Measurements from ENCODE around the gene CTXN1.
A peak's percentile ranks its signal among the peaks of the same experiment; 100 is the strongest.
"Not testable (repeated sequence)": the region's sequence is repeated elsewhere in the genome, so short reads cannot be mapped to it uniquely, and the experiment has no call there.

Gene CTXN1

DNA sequence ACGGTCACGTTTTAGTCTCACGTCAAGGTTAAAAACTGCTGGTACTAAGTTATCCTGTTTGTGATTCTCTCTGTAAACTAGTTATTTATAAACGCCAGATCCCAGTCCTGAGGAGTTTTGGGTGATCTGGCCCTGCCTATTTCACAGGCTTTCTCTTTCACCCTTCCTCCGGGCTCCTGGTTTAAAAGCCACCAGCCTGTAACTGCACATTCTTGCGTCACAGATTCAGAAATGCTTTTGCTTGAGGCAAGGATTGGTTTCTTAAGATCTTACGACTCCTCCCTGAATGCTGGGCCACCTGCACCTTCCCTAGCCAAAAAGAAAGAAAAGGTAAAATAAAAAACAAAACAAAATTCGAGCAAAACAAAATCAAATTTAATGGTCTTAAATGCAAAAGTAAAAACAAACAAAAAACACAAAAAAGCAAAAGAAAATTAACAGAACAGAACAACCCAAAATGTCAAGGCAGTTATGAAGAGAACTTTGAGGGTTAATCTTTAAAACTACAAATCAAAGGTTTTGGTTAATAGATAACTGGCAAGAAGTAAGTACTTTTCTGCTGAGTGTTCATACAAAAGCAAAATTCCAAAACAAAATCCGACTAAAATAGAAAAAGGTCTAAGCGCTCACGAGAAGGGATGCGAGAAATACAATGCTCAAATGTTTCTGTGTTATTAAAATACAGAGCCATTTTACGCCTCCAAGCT is 36.1 kb upstream of the CTXN1 start:
- no peak overlapping the region for H3K4me3 ChIP-seq (replicated peaks; ENCODE audit: low read depth, low read length)
- no peak for DNase-seq (ENCODE audit: low read depth)
- TF ChIP-seq, protein P1, sequence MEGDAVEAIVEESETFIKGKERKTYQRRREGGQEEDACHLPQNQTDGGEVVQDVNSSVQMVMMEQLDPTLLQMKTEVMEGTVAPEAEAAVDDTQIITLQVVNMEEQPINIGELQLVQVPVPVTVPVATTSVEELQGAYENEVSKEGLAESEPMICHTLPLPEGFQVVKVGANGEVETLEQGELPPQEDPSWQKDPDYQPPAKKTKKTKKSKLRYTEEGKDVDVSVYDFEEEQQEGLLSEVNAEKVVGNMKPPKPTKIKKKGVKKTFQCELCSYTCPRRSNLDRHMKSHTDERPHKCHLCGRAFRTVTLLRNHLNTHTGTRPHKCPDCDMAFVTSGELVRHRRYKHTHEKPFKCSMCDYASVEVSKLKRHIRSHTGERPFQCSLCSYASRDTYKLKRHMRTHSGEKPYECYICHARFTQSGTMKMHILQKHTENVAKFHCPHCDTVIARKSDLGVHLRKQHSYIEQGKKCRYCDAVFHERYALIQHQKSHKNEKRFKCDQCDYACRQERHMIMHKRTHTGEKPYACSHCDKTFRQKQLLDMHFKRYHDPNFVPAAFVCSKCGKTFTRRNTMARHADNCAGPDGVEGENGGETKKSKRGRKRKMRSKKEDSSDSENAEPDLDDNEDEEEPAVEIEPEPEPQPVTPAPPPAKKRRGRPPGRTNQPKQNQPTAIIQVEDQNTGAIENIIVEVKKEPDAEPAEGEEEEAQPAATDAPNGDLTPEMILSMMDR (IDR thresholded peaks at IDR 0.05; ENCODE audit: low read length, missing control alignments), result no peak

DNA sequence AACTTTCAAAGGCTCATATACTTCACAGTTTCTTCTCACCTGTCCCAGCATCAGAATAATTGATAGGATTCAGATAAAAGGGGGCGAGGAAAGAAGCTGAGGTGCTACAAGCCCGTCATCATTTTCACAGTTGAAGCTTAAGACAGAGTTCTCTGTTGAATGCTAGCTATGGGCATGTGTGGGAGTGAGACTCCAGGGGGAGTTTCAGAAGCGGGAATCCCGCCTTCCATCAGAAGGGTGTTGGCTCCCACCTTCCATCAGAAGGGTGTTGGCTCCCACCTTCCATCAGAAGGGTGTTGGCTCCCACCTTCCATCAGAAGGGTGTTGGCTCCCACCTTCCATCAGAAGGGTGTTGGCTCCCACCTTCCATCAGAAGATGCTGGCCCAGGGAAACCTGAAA is 35.1 kb upstream of the CTXN1 start:
- not testable (repeated sequence) for H3K4me3 ChIP-seq (replicated peaks; ENCODE audit: low read depth, low read length); DNase-seq (ENCODE audit: low read depth)

DNA sequence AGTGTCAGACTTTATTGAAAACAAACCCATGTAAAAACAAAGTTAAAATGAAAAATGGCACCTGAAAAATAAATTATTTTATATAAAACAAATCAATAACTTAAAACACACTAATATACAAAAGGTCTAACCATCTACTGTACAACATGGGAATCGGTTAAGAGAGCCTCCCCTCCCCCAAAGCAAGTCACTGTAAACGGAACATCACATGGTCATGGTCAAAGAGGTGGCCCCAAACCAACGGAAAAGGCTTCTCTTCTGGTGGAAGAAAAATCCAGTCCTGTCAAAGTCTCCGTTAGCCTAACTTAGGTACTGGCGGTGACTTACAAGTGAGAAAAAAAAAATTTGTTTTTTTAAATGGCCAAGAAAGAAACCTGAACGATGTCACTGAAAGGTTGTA is 33.3 kb upstream of the CTXN1 start:
- no peak overlapping the region for H3K4me3 ChIP-seq (replicated peaks; ENCODE audit: low read depth, low read length)
- TF ChIP-seq, protein P1 (IDR thresholded peaks at IDR 0.05; ENCODE audit: low read length, missing control alignments), result no peak
- DNase-seq (ENCODE audit: low read depth), result no peak

DNA sequence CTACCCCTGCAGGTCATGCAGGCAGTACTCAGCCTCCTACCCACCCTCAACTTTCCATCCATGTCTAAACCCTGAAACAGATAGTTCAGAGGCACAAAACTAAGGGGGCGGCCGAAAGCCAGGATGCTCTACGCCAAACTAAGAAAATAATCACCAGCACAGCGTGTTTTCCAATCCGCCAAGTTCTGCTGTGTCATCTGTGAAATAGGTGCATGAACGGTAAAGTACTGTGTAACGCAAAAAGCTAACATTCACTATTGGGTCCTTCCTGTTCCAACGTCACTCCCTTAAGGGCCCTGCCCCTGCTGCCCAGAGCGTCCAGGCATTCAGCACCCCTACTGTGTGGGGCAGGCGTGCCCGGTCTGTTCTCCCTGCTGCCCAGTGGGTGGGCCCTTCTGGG is 29.8 kb upstream of the CTXN1 start:
- TF ChIP-seq, protein P1 (IDR thresholded peaks at IDR 0.05; ENCODE audit: low read length, missing control alignments), result no peak
- H3K4me3 ChIP-seq (replicated peaks; ENCODE audit: low read depth, low read length), result no peak overlapping the region
- no peak for DNase-seq (ENCODE audit: low read depth)

DNA sequence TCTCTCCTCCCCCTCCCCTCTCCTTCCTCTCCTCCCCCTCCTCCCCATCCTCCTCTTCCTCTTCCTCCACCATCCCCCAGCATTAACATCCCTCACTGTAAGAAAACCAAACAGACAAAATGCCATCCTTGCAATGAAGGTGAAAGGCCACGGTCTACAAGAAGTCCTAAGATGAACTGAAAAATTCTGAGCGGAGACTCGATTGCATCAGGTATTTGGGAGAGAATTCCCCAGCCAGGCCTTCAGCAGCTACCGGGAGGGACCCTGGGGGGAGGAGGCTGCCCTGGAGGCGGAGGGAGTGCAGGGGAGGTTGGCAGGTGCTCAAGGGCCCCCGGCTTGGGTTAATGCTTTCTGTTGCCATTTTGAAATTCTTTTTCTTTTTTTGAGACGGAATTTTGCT is 27.6 kb upstream of the CTXN1 start:
- peak; percentile 12 for DNase-seq (ENCODE audit: low read depth)
- TF ChIP-seq, protein P1 (IDR thresholded peaks at IDR 0.05; ENCODE audit: low read length, missing control alignments), result no peak
- H3K4me3 ChIP-seq (replicated peaks; ENCODE audit: low read depth, low read length), result no peak overlapping the region

DNA sequence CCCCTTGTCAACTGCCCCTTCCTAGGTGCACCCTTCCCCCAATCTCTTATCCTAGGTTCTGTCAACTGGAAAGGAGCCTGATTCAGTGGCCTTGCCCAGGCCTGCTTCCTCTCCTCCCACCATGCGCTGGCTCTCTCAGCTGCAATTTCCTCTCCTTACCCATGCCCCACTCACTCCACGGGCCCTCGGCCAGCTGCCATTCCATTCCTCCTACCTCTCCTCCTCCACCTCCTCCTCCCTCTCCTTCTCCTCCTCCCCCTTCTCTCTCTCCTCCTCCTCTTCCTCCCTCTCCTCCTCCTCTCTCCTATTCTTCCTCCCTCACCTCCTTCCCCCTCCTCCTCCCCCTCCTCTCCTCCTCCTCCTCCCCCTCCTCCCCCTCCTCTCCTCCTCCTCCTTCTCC is 27.1 kb upstream of the CTXN1 start:
- H3K4me3 ChIP-seq (replicated peaks; ENCODE audit: low read depth, low read length), result no peak overlapping the region
- DNase-seq (ENCODE audit: low read depth), result peak; percentile 72
- TF ChIP-seq, protein P1 (IDR thresholded peaks at IDR 0.05; ENCODE audit: low read length, missing control alignments), result no peak

DNA sequence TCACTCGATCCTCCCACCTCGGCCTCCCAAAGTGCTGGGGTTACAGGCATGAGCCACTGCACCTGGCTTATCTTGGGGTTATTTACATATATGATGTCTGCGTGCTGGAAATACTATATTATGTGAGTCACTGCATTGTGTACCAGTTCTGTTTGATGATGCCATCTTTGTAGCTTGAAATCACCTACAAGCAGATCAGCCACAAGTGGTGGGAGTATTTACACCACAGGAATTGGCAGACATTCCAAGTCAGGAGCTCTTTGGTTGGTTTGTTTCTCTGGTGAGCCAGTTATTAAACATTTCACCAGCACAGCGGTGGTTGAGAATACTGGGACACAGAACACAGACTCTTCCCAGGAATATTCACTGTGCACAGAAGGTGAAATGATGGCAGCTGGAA is 22.0 kb upstream of the CTXN1 start:
- no peak overlapping the region for H3K4me3 ChIP-seq (replicated peaks; ENCODE audit: low read depth, low read length)
- peak; percentile 32 for DNase-seq (ENCODE audit: low read depth)
- TF ChIP-seq, protein P1 (IDR thresholded peaks at IDR 0.05; ENCODE audit: low read length, missing control alignments), result no peak

Data from fibroblast of pulmonary artery (primary cell).